GM18498 (cell line): ENCODE data around the gene TLCD1.

Experiments
- ATAC-seq: cut with Tn5 transposase; IDR thresholded peaks from one replicate; pipeline ENCODE4 v1.9.1; 2021; ENCODE audit warnings: mild to moderate bottlenecking, moderate library complexity; ENCODE audit not compliant: unreplicated experiment

The TLCD1 gene

GRCh38 chr17:28714281-28714680, 11.8 kb downstream of the TLCD1 start:
- no peak for ATAC-seq

DNA sequence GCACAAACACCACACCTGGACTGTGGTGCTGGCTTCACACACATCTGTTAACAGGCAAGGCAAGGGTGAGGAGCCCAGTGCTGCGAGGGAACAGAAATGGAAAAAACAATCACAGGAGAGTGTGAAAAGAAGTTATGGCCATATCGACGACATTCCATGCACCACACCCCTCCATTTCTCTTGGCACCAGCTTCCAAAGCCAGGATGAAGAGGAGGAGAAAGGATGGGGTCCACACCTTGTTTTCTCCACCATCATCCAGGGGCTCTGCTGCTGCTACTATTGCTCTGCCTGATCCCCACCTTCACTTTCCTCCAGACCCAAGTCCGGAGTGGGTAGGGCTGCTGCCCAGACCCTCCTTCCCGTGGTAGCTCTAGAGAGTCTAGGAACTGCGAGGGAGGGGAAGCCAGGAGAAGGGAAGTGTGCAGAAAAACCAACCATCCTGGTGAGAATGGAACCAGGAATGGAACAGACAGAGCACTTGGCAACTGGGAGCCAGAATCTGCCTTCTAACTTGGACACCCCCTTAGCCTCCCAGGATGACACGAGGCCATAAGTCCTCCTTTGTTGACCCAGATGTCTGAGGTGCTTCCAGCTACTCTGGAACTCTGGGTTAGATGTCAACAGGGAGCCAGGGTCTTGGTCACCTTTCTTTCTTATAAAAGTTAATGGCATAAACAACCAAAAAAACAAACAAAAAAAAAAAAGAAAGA, 13.2 kb downstream of the TLCD1 start:
- no peak for ATAC-seq

- no peak for ATAC-seq
Measured at GRCh38 chr17:28712032-28712704, 13.9 kb downstream of the TLCD1 start.

GRCh38 chr17:28711723-28712031, 14.4 kb downstream of the TLCD1 start, which contains the start of gene PROCA1:
Gene PROCA1 (minus strand): TSS chr17:28711888. CDS start chr17:28711660, 228 bp downstream.
- peak; percentile 41 for ATAC-seq

GRCh38 chr17:28710861-28711722, 14.9 kb downstream of the TLCD1 start:
- ATAC-seq = peak; percentile 89

- ATAC-seq = no peak
Measured at GRCh38 chr17:28707339-28707720, 18.7 kb downstream of the TLCD1 start.

DNA sequence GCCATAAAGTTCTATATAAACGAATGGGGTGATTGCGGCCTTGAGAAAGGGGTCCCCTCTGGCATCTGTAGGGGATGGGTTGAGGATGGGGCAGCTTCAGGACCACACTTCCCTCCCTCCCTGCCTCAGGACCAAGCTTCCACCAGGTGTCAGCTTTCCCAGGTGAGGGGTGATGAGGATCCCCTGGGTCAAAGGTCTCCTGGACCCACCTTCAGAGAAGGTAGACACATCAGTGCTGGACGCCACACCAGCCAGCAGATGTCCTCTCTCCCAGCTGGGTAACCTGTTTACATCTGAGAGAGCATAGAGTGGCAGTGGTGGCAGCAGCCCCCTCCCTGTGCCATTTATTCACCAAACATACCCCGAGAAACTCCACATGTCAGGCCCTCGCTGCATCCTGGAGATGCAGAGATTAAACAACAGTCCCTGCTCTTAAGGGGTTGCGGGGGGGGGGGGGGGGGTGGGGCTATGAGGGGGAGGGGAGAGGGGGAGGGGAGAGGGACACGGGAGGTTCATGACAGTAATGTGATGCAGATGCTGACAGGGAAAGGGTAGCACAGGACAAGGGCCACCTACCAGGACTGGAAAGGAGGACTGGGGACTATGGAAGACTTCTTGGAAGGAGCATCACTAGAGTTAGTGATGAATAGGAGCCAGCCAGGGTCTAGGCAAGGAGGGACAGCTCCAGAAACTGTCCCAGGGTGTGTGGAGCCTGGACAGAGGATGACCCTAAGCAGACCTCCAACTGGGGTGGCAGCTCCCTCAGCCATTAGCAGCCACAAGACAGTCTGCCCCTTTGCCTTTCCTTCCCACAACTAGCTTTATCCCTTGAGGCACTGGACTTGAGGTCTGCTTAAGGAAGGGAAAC, 19.3 kb downstream of the TLCD1 start:
- ATAC-seq = no peak

GRCh38 chr17:28705728-28706334, 20.2 kb downstream of the TLCD1 start:
- no peak for ATAC-seq

DNA sequence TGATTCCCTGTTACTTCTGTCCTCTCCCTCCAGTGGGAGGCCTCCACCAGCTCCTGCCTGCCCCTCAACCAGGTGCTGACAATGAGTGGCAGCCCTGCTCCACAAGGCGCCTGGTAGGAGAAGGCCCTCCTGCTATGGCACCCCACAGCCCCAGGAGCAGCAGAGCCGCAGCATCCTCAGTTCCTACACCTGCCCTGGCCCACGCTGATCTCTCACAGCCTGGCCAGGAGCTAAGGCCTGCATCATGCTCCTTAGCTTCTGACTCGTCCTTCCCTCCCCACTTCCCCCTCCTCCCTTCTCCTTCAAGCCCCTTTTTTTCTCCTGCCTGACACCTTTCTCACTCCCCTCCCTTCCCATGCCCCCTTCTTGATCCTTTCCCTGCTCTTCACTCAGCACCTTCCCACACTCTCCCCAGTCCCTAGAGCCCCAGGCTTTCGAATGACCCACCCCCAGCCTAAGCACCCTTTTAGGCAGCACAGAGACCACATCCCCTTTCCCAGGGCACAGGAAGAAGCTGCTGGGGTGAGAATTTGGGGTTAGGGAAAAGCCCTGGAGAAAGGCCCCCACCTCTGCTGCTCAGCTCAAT, 20.9 kb downstream of the TLCD1 start:
- ATAC-seq = no peak

DNA sequence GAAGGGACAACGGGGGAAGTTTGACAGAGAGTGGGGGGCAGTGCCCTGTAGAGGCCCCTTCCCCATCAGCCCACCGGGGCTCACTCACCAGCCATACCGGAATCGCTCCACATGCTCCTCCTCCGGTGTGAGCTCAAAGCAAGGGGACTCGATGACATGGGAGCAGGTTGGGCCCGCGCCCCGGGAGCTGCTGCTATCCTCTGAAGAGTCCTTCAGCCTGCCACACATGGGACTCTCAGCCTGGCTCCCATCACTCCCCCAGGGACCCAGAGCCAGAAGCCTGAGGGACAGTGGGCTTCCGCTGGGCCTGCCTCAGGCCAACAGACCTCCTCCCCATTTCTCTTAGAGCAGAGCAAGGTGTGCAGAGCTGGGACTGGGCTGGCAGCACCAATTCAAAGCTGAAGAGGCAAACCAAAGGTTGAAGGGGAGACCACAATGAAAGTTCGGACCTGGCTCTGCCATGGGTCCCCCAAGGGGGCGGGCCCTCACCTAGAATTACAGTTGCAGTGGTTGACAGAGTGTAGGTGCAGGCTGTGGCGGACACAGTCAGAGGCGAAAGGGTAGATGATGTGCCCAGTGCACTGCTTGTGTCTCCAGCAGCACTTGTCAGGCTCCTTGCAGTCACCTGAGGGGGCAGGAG, 21.7 kb downstream of the TLCD1 start:
- ATAC-seq = no peak

DNA sequence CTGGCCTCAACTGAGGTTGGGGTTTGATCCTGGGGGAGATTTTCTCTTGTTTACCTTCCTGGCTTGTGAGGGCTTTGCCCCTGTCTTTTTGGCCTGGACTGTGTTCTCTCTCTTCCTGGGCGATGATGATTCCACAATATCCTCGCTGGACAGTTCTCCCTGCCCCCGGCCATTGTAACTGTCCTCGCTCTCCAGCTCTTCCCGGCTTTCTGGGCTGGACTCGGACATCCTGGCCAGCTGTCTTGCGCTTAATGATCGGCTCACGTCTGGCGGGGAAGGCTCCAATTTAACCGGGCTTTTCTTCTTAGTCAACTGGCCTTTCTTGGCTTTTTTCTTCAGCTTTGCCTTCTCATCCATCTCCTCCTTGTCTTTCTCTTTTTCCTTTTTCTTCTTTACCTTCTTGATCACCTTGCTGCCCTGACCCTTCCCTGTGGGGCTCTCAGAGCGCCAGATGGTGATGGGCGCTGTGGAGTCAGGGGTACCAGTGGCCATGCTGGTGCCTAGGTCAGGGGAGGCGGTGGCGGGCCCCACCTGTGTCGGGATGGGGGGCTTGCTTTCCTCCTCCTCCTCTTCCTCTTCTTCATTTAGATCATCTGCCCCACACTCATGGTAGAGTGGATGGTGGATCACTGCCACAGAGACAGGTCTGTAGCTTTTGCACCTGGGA, 22.3 kb downstream of the TLCD1 start:
- no peak for ATAC-seq

GRCh38 chr17:28702752-28703150, 23.3 kb downstream of the TLCD1 start:
- ATAC-seq = no peak

DNA sequence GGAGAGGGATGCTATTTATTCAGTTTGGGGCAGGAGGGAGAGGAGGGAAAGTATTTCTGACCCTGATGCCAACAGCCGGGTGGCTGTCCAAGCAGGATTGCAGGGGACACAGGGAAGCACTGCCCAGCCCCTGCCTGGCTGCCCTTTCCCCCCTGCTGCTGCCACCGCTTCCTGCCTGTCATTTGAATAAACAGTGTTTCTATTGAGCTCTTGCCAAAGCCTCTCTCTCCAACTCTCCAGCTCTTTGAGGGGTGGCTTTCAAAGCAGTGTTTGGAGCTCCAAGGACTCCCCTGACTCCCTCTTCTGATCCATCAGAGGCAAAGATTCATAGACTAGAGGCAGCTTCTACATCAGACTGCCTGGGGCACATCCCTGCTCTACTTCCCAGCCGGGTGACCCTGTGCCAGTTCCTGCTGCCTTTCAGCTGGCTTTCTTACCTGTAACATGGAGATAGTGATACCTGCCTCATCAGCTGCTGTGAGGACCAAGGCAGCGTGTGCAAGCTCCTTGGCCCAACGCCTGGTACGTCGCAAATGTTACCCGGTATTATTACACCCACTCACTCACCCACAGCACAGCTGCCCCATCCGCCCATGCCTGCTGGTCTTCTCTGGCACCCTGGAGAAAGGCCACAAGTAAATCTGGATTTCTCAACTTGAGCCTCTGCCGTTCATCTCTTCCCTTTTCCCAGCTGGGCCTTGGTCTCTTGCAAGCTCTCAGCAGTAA, 23.8 kb downstream of the TLCD1 start:
- ATAC-seq = no peak

- no peak for ATAC-seq
Measured at GRCh38 chr17:28700830-28701492, 25.1 kb downstream of the TLCD1 start.

- no peak for ATAC-seq
Measured at GRCh38 chr17:28700278-28700677, 25.8 kb downstream of the TLCD1 start.

- ATAC-seq = no peak
Measured at GRCh38 chr17:28698253-28698941, 27.6 kb downstream of the TLCD1 start.

GRCh38 chr17:28693869-28694268, 32.2 kb downstream of the TLCD1 start:
- ATAC-seq = no peak
